GM19328 (cell line): ENCODE data around the gene SLC43A2.

Source experiments
- ATAC-seq: cut with Tn5 transposase; IDR thresholded peaks from one replicate; pipeline ENCODE4 v1.9.1; 2021; ENCODE audit warnings: mild to moderate bottlenecking, moderate library complexity; ENCODE audit not compliant: unreplicated experiment

The SLC43A2 gene

DNA sequence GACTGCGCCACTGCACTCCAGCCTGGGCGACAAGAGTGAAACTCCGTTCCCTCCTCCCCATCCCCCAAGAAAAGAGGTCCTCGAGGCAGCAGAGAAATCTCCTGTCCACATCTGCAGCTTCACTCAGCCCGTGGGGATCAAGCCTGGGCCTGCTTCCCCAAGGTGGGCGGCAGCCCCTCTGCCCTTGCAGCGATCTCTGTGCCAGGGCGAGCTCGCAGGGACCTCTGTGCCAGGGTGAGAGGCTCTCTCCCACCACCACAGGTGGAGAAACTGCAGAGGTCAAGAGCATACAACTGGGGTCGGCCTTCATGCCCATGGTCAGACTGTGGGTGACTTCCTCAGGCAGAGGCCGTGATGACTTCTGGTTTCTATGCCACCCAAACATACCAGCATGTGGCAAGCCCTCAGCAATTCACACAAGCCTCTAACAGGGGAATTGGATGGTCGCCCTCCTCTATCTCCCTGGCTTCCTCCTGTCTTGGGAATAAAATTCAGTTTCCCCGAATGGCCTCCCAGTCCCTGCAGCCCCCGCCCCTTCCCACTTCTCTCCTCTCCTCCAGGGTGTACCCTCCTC lies 5.5 kb downstream of the SLC43A2 start:
- no peak for ATAC-seq

DNA sequence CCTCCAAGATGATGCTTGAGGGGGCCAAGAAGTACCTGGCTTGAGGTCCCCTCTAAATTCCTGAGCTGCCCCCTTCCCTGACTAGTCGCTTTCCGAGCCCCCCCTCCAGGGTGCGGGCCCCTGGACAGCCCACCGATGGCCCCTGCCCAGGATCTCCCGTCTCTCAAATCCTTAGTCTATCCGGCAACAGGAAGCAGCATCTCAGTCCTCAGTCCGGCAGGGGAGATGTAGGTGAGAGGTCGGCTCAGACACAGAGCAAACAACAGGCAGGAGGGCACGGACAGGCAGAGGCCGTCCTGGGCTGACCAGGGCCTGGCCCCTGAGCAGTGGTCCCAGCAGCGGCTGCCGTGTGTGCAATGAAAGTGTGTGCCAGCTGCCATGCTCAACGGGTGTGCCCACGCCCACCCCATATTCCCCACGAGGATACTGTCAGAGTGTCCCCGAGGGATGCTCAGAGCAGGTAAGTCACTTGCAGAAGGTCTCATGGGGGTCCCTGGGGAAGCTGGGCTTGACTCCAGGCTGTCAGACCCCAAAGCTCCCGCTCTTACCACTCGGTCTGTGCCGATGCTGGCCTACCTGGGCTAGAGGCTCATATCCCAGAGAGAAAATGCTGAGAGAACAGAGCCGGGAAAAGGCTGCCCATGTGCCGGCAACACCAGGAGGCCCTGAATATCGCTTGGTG lies 7.2 kb downstream of the SLC43A2 start:
- ATAC-seq: no peak

DNA sequence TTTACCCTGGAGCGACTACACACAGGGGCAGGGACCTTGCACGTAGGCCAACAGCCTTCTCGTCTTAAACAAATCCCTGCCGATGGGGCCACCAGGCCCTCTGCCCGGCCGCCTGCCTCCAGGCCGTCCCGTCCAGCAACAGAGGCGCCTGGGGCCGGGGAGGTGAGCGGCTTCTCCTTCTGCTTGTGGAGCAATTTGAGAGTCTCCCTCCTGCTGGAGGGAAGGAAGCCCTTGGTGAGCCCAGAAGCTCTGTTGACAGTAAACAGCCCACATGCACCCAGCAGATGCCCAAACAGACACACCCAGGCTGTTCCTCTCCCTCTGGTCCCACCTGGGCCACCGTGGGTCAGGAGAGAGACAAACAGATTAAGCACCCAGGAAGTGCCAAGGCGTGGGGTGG lies 8.1 kb downstream of the SLC43A2 start:
- no peak for ATAC-seq

DNA sequence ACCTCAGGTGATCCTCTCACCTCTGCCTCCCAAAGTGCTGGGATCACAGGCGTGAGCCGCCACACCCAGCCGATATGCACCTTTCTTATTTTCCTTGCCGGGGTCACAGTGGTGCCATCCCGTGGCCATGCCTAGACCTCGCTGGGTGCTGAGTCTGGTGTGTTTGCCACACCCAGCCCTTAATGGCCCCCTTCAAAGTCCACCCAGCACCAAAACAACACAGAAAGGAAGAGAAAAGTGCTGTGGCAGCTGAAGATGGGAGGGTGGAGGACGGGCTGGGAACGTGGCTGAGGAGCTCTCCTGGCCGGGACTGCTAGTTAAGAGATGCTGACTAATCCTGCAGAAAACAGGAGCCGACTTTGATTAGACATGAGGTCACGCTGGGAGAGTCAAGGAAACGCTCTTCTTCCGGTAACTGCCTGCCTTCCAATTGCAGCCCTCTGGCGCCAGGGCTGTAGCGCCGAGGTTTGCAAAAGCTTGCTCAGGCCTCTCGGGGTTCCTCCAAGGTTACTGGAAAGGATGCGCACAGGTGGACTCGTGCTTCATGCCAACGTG lies 10.9 kb downstream of the SLC43A2 start:
- ATAC-seq: no peak

DNA sequence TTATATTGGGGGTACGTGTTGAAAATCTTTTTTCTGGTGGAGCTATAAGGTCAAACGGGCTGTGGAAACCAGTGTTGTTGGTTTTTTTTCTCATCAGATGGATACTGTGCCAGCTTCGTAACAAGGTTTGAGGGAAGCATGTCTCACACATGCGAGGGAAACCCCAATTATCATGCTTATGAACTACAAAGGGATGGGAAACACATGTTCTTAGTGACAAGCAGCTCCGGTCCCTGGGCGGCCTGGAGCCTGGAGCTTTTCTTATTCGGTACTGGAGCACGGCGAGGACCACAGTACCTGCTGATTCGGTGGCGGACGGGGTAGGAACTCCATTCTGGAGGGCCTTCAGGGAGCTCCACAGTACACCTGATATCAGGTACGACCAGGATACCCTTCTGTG lies 12.5 kb downstream of the SLC43A2 start:
- ATAC-seq: no peak

DNA sequence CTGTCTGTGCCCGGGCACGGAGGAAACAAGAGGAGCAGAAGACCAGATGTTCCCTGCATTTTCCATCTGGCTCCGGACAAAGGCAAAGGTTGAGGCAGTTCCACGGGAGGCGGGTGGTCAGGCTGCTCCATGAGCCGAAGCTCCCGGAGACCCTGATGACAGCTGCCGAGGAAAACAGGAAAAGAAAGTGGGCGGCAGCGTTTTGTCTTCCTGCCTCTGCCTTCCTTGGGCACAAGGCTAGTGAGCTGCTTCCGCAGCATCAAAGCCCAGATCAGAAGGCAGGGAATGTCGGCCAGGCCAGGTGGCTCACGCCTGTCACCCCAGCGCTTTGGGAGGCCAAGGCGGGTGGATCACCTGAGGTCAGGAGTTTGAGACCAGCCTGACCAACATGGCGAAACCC lies 16.2 kb downstream of the SLC43A2 start:
- ATAC-seq: no peak

DNA sequence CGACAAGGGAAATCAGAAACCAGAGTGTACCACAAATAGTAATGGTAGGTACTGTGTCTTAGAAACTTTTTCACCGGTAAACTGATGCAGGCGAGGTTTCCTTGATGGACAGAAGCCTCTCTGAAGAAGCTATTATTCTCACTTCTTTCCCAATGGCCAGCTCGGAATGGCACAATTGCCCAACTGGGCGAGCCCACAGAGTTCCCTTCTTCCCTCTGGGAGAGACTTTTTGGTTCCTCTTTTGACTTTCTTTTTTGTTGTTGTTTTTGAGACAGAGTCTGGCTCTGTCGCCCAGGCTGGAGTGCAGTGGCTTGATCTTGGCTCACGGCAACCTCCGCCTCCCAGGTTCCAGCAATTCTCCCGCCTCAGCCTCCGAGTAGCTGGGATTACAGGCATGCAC lies 16.9 kb downstream of the SLC43A2 start:
- no peak for ATAC-seq

DNA sequence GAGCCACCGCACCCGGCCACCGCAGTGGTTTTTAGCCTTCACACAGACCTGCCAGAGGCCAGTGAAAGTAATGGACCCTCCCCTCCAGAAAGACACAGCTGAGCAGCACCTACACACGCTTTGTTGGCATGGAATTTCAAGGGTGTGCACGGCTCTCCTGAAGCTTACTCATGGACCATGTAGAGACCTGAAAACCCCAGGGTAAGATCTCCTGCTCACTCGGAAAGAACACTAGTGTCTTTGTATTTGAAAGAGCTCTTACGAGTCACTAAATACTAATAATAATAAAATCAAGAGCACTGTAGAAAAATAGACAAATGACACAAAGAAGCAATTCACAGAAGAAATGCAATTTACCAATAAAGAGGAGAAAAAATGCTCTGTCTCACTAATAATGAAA lies 20.0 kb downstream of the SLC43A2 start:
- ATAC-seq: no peak

DNA sequence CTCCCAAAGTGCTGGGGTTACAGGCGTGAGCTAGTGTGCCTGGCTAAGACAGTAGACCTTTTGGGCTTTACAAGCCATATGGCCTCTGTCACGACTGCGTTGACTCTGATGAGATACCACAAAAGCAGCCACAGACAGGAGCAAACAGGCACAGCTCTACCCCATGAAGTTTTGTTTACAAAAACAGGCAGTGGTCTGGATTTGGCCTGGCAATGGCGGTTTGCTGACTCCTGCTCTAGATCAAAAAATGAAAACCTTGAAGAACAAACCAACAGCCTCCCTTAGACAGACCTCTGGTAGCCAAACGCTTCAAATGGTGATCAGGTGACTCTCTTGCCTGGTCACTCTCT lies 20.7 kb downstream of the SLC43A2 start:
- ATAC-seq: no peak

DNA sequence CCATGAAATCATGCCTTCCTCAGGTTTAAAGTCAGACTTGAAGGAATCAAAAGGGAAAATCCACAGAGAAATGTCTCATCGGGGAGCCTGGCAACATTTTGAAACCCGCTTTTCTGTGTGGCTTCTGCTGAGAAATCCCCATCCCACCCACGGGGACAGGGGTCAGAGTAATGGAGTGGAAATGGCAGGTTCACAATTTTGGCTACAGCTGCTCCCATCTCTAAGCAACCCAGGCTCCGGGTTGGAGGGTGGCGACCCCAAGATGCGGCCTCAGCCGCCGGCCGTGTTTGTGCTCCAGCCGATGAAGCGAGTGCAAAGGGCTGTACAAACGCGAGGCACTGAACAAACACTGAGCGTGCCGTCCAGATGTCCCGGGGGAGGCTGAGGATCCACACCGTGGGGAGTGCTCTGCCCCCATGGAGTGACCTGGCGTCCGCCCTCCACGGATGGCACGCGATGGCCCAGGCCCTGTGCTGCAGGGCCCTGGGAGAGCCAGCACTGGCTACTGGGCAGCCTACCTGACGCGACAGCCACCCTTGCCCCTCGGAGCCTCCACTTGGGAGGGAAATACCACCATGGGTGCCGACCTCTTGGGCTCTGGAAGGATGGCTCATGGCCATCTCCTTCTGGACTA lies 22.2 kb downstream of the SLC43A2 start:
- ATAC-seq: no peak

DNA sequence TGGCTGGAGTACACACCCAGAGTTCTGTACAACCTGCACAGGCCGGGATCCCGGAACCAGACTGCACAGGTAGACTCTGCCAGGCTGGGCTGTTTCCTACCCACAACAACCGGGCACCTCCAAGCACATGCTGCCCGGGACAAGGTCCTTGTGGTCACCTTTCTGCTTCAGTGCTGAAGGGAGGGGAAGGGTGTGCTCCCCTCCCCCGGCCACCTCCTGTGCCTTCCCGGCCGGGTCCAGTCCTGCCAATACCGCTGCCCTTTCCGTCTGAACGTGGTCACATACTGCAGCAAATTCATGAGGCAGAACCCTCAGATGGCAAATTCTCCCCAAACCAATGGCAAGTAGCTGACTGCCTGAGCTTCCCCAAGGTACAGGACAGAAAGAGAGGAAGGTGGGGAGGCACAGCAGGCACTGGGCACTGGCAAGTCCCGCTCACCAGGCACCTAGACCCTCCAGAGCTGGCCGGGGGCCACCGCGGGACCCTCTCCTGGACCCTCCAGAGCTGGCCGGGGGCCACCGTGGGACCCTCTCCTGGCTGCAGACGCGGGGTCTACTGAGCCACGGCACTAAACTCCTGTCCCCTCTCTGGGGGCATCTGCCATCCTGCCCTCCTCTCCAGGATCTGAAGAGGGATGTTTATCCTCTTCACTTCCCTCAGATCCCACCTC lies 22.8 kb downstream of the SLC43A2 start:
- ATAC-seq: no peak

DNA sequence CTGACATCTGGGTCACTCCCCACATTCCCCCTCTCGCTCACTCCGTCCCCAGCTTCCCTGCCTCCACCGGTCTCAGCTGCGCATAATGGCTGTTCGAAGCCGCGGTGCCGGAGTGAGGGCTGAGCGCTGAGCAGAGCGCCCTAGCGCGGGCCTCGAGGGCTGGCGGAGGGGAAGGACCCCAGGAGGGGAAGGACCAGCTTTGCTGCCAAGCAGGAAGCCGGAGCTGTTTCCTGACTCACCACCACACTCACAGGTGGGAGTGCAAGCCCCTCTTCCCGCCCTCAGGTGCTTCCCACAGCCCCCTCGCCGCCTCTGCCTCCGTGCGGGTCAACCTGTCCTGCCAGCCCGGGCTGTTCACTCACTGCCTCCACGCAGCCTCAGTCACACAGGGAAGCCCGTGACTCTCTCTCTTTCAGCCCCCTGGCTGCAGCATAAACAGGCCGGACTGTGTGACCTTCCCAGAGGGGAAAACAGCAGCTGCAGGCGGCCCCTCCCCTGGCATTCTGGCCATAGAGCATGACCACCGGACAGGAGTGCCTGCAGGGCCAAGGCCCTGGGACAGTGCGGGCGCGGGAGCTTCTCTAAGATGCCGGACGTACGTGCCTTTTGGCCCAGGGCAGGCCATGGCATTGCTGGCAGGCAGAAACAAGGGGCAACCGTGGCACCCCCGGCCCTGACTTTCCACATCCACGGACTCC lies 23.7 kb downstream of the SLC43A2 start:
- no peak for ATAC-seq

DNA sequence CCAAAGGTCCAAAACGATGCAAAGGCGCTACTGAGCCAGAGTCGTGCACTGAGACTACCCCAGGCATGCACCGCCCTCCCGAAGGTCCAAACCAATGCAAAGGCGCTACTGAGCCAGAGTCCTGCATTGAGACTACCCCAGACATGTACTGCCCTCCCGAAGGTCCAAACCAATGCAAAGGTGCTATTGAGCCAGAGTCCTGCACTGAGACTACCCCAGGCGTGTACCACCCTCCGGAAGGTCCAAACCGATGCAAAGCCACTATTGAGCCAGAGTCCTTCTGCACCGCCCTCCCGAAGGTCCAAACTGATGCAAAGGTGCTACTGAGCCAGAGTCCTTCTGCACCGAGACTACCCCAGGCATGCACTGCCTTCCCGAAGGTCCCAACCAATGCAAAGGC lies 27.1 kb downstream of the SLC43A2 start:
- no peak for ATAC-seq

DNA sequence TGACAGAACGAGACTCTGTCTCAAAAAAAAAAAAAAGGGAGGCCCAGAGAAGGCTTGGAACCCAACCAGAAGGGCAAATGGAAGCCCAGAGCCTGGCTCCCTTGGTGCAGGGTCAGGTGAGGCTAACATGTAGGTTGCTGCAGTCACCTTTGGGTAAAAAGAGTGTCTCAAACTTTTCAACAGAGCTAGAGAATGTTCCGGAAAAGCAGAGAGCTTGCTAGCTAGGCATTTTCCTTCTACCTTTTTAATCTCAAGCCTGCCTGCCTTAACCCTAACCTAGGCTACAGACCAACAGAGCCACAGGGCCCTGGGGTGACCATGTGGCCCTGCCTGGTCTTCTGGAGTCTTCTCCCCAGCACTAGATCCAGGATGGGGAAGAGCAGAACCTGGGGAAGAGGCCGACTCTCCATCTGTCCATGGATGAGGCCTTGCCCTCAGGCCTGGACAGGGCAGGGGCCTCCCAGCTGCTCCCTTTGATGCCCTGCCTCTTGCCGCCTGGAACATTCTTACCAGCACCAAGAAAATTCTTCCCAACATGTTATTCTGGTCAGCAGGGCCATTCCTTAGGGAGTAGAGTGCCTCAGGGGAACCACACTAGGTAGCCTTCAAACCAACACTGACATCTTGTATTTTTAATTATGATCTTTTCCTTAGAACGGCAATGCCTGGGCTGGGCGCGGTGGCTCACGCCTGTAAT lies 30.1 kb downstream of the SLC43A2 start:
- ATAC-seq: no peak

DNA sequence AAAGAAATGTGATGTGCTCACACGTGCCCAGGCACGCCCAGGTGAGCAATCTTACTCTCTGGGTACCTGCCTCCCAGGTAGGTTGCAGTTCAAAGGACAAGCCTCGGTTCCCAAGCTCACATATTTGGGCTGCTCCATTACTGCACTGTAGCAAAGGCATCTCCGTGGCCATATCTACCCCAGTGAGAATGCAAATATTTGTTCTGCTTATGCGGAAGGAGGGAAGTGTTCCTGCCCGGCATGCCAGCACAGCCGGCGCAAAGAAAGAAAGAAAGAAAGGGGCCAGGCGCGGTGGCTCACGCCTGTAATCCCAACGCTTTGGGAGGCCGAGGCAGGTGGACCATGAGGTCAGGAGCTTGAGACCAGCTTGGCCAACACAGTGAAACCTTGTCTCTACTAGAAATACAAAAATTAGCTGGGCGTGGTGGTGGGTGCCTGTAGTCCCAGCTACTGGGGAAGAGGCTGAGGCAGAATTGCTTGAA lies 30.7 kb downstream of the SLC43A2 start:
- ATAC-seq: no peak

DNA sequence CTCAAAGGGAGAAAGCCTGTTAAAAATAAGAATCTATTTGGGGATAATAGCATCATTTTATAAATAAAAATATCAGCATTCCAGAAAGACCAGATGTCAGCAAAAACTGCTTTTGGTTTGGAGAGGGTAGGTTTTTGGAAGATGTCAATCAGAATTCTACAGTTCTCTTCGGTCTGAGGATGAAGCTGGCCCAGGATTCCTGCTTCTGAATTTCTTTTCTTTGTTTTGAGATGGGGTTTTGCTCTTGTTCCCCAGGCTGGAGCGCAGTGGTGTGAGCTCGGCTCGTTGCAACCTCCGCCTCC lies 35.1 kb downstream of the SLC43A2 start:
- ATAC-seq: no peak

DNA sequence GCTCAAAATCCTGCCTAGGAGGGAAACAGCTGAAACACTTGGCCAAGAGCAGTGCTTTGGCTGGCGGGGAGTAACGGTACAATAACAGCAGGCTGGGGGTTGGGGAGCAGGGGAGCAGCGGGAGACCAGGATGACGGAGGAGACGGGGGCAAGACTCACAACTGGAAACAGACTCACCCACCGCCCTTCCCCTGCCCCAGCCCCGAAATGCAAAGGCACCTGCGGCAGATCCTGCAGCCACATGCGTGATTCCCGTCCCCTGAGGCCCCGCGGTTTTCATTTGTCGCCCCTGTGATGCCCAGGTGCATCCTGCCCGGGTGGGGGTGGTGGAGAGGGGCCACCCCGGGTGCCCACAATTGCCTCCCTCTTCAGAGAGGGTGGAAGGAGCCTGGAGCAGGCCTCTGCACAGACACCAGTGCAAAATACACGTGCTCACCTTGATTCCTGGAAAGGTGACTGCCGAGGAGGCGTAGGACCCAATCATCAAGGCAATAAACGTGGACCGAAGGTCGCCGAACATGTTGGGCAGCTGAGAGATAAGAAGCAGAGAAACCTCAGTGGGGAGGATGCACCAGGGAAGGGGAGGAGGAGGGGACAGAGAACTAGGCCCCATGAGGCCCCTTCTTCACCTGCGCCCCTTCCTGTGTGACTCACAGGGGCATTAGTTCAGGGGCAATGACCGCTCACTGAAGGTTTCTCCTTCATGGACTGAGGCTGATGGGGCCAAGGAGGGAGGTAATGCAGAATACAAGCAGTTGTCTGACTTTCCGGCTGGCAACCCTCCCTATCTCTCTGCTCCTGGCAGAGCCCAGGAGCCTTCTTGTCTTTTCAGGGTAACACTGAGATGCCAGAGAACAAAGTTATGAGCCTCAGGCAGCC lies 35.6 kb downstream of the SLC43A2 start:
- ATAC-seq: no peak

DNA sequence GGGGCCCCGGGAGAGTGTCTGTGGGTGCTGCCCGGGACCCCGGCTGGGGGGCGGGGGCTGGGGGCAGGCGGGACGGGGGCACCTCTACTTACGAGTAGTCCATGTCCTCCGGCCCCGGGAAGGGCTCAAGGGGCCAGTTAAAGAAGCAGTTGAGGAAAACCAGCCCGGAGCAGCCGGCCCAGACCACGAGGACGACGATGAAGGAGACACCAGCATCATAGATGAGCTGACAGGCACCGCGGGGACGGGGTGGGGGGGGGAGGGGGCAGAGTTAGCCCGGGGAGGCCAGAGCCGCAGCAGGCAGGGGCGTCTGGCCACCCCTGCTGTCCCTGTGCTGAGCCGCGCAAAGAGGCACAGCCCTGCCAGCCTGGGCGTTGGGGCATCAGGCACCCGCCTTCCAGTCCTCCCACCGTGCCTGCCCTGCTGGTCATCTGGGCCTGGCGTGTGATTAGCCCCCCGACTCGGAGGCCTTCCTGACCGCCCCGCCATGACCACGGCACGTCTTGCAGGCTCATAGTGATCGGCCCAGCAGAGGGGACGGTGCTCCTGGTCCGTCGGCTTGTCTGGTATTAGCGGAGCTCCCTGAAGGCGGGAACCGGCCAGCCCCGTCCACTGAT lies 37.1 kb downstream of the SLC43A2 start:
- ATAC-seq: no peak

DNA sequence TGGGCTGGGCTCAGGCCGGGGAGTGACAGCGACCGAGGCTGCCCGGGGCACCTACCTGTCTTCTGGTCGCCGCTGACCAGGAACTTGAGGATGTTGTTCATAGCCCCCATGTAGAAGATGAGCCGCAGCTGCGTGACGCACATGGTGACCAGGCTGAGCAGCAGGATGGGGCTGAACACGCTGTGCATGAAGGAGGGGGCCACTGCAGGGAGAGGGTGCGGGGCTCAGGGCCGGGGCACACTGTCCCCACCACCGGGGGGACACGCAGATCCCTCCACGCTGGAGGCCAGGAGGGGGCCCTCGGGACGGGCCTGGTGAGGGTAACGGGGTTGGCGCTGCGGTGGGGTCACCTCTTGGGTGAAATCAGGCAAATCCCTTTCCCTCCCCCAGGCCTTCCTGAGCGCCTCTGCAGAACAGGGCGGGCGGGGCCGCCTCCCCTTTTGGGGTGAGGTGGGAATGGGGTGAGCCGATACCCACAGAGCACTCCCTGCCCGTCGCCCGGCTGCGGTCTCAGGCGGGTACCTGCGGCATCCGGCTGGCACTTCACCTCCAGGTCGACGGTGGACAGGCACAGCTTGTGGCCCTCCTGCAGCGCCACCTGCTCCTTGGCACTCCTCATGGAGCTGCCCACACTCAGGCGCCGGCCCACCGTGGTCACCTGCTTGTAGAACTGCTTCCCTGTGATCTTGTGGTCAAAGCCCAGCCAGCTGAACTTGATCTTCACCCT lies 37.7 kb downstream of the SLC43A2 start:
- no peak for ATAC-seq
